Measurements from ENCODE around the gene PRAMEF33. TPM values are rescaled to one million over a fixed set of nuclear protein-coding genes. Genes with fewer than 3 reads are reported as not detected.
"Not testable (repeated sequence)": the region's sequence is repeated elsewhere in the genome, so short reads cannot be mapped to it uniquely, and the experiment has no call there.

The PRAMEF33 gene
- total and polyA plus RNA-seq, 3 experiments from 2014 or later, result not detected

DNA sequence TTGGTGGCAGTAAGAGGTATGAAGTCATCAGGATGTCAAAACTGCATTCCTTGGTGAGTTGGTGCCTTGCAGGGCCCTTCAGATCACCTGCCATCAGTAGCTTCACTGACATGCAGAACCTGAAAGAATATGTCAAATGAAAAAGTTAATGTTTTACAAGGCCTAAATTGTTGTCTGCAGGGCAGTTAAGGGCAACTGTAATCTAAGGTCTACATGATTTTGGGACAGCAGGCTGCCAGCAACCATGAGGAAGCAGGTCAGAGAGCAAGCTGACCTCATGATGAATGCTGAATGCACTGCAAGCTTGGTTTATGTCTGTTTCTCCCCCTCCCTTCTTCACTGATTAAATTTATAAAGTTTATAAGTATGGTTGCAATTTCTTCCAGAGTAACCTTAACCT lies 1.1 kb upstream of the PRAMEF33 start:
- not testable (repeated sequence) for H3K27ac Mint-ChIP-seq; H3K27me3 Mint-ChIP-seq; H3K4me1 ChIP-seq (ENCODE audit: insufficient read depth, low read length)

DNA sequence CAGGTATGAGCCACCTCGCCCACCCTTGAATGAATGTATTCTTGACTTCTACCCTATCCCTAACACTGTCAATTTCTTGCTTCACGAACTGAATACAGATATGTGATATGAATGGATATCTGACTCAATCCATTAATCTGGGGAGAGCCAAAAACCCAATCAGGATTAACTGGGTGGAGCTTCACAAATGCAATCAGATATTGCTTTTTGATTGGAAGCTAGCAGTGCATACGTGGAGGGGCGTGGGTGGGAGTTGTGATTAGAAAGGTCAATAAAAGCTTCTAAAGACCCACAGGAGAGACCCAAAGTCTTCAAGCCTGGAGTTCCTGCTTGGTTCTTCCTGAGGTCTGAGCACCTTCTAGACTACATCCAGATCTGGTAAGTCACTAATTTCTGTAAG lies 11.9 kb downstream of the PRAMEF33 start, which contains the start of gene PRAMEF15:
TSS of gene PRAMEF15 (plus strand) at position 301 of the 400 bp plus-strand sequence. CDS start 2,827 bp downstream, outside the sequence.
- H3K27ac Mint-ChIP-seq; H3K4me1 Mint-ChIP-seq; H3K4me3 ChIP-seq (ENCODE audit: low read length); H3K9me3 ChIP-seq (ENCODE audit: low read length); H3K27ac ChIP-seq (ENCODE audit: low read depth, low read length); H3K4me3 Mint-ChIP-seq; H3K36me3 ChIP-seq (ENCODE audit: insufficient read depth, low read length); H3K36me3 Mint-ChIP-seq; CTCF ChIA-PET; H3K27me3 ChIP-seq (ENCODE audit: insufficient read depth, low read length, poor library complexity, severe bottlenecking); DNase-seq; H3K27me3 Mint-ChIP-seq; H3K4me1 ChIP-seq (ENCODE audit: insufficient read depth, low read length); H3K9me3 Mint-ChIP-seq; POLR2A ChIA-PET: not testable (repeated sequence)

More for the DNA sequence above, 1.1 kb upstream of the PRAMEF33 start:
- H3K36me3 Mint-ChIP-seq; CTCF ChIA-PET; H3K27ac ChIP-seq (ENCODE audit: low read depth, low read length); H3K4me3 ChIP-seq (ENCODE audit: low read length); H3K27me3 ChIP-seq (ENCODE audit: insufficient read depth, low read length, poor library complexity, severe bottlenecking); POLR2A ChIA-PET; H3K36me3 ChIP-seq (ENCODE audit: insufficient read depth, low read length); H3K9me3 ChIP-seq (ENCODE audit: low read length); H3K9me3 Mint-ChIP-seq; DNase-seq; H3K4me1 Mint-ChIP-seq; H3K4me3 Mint-ChIP-seq: not testable (repeated sequence)

DNA sequence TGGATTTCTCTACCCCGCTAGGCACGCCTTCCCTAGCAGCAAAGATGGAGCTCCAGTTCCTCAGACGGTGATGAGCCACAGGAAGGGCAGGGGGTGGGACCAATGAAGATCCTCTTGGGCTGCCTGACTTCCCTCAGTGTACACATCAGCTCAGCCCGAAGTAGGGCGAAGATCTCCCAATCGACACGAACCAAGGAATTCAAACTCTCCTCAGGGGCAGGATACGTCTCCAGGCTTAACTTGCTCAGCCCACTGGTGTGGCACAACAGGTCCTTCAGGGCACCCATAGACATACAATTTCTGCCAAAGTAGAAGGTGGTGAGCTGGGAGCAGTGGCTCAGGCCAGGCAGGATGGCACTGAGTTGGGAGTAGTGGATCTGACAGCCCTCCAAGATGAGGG lies 39.2 kb downstream of the PRAMEF33 start:
- H3K36me3 Mint-ChIP-seq; H3K27me3 Mint-ChIP-seq; H3K9me3 ChIP-seq (ENCODE audit: low read length); H3K4me1 ChIP-seq (ENCODE audit: insufficient read depth, low read length); H3K27ac ChIP-seq (ENCODE audit: low read depth, low read length); H3K27me3 ChIP-seq (ENCODE audit: insufficient read depth, low read length, poor library complexity, severe bottlenecking); DNase-seq; H3K36me3 ChIP-seq (ENCODE audit: insufficient read depth, low read length); POLR2A ChIA-PET; H3K27ac Mint-ChIP-seq; CTCF ChIA-PET; H3K4me3 Mint-ChIP-seq; H3K4me3 ChIP-seq (ENCODE audit: low read length); H3K9me3 Mint-ChIP-seq; H3K4me1 Mint-ChIP-seq: not testable (repeated sequence)

DNA sequence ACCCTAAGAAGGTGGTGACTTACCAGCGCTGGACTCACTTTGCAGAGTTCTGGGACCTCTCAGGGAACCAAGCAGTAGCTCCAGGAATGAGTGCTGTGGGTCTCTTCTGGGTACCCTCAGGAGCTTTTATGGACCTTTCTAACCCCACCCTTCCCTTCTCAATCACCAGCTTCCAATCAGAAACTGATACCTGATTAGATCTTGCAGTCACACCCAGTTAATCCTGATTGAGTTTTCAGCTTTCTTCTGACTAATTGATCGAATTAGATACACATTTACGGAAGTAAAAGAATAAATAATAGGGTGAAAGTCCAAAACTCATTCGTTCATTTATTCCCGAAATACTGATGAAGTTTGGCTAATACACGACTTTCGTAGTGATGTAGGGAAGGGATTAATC lies 43.7 kb downstream of the PRAMEF33 start, which contains the start of gene PRAMEF14:
TSS of gene PRAMEF14 (minus strand) at position 101 of the 400 bp plus-strand sequence. CDS start 1,820 bp downstream, outside the sequence.
- H3K9me3 ChIP-seq (ENCODE audit: low read length); H3K27ac Mint-ChIP-seq; CTCF ChIA-PET; H3K4me3 ChIP-seq (ENCODE audit: low read length); H3K4me1 ChIP-seq (ENCODE audit: insufficient read depth, low read length); H3K9me3 Mint-ChIP-seq; H3K27ac ChIP-seq (ENCODE audit: low read depth, low read length); H3K36me3 Mint-ChIP-seq; H3K27me3 Mint-ChIP-seq; H3K4me3 Mint-ChIP-seq; DNase-seq; H3K27me3 ChIP-seq (ENCODE audit: insufficient read depth, low read length, poor library complexity, severe bottlenecking); H3K36me3 ChIP-seq (ENCODE audit: insufficient read depth, low read length); POLR2A ChIA-PET; H3K4me1 Mint-ChIP-seq: not testable (repeated sequence)

DNA sequence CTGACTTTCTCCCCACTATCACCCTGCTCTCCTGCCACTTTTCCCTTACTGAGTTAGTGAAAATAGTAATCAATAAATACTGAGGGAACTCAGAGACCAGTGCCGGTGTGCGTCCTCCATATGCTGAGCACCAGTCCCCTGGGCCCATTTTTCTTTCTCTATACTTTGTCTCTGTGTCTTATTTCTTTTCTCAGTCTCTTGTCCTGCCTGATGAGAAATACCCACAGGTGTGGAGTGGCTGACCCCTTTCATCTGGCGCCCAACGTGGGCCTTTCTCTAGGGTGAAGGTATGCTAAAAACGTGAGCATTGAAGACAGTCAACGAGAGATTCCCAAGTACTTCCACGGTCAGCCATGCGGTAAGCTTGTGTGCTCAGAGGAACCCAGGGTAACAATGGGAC lies 50.1 kb downstream of the PRAMEF33 start:
- POLR2A ChIA-PET; H3K27me3 ChIP-seq (ENCODE audit: insufficient read depth, low read length, poor library complexity, severe bottlenecking); CTCF ChIA-PET; H3K9me3 ChIP-seq (ENCODE audit: low read length); H3K36me3 Mint-ChIP-seq; H3K27ac ChIP-seq (ENCODE audit: low read depth, low read length); DNase-seq; H3K4me1 ChIP-seq (ENCODE audit: insufficient read depth, low read length); H3K36me3 ChIP-seq (ENCODE audit: insufficient read depth, low read length); H3K4me3 Mint-ChIP-seq; H3K27me3 Mint-ChIP-seq; H3K4me1 Mint-ChIP-seq; H3K4me3 ChIP-seq (ENCODE audit: low read length): not testable (repeated sequence)
- Mint-ChIP-seq H3K27ac (peak overlapping the region in 1 of 8 donors; percentile 91), H3K9me3 (peaks cover 4 to 12% (median 11%) of the 10 kb centered on the region in 5 donors)

DNA sequence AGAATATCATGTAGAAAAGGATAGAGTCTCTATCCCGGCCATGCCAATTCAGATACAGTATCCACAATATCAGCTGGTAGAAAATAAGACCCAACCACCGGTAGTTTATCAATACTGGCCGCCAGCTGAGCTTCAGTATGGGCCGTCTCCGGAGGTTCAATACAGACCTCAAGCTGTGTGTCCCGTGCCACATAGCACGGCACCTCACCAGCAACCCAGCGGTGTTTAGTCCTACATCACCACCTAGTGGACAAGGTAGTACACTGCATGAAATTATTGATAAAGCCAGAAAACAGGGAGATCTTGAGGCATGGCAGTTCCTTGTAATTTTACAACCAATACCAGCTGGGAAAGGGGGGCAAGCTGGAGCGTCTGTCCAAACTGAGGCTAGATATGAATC lies 51.1 kb downstream of the PRAMEF33 start:
- peaks cover 4 to 12% (median 11%) of the 10 kb centered on the region in 5 donors for H3K9me3 Mint-ChIP-seq
- H3K4me1 ChIP-seq (ENCODE audit: insufficient read depth, low read length); H3K36me3 Mint-ChIP-seq; H3K36me3 ChIP-seq (ENCODE audit: insufficient read depth, low read length); POLR2A ChIA-PET; H3K4me3 Mint-ChIP-seq; H3K27me3 ChIP-seq (ENCODE audit: insufficient read depth, low read length, poor library complexity, severe bottlenecking); H3K27me3 Mint-ChIP-seq; H3K9me3 ChIP-seq (ENCODE audit: low read length); H3K4me3 ChIP-seq (ENCODE audit: low read length); DNase-seq; H3K27ac ChIP-seq (ENCODE audit: low read depth, low read length); H3K4me1 Mint-ChIP-seq; CTCF ChIA-PET; H3K27ac Mint-ChIP-seq: not testable (repeated sequence)

DNA sequence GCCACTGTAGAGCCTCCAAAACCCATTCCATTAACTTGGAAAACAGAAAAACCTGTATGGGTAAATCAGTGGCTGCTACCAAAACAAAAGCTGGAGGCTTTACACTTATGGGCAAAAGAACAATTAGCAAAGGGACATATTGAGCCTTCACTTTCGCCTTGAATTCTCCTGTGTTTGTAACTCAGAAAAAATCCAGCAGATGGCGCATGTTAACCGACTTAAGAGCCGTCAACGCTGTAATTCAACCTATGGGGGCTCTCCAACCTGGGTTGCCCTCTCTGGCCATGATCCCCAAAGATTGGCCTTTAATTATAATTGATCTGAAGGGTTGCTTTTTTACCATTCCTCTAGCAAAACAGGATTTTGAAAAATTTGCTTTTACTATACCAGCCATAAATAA lies 53.4 kb downstream of the PRAMEF33 start:
- DNase-seq, result peak in 2 of 5 donors; percentile 7 to 16
- H3K36me3 Mint-ChIP-seq; POLR2A ChIA-PET; H3K4me3 Mint-ChIP-seq; H3K4me3 ChIP-seq (ENCODE audit: low read length); CTCF ChIA-PET; H3K27me3 ChIP-seq (ENCODE audit: insufficient read depth, low read length, poor library complexity, severe bottlenecking); H3K27ac Mint-ChIP-seq; H3K4me1 ChIP-seq (ENCODE audit: insufficient read depth, low read length); H3K9me3 ChIP-seq (ENCODE audit: low read length); H3K4me1 Mint-ChIP-seq; H3K36me3 ChIP-seq (ENCODE audit: insufficient read depth, low read length); H3K27ac ChIP-seq (ENCODE audit: low read depth, low read length); H3K27me3 Mint-ChIP-seq: not testable (repeated sequence)
- peaks cover 4 to 12% (median 11%) of the 10 kb centered on the region in 5 donors for H3K9me3 Mint-ChIP-seq

Other genes with a start within 250 kb of the PRAMEF33 start
- gene PRAMEF27, start 247.0 kb upstream of the PRAMEF33 start, total RNA-seq, result not detected
- gene PRAMEF27, start 247.0 kb upstream of the PRAMEF33 start, polyA plus RNA-seq, result not detected
- gene HNRNPCL3, start 242.8 kb upstream of the PRAMEF33 start, total RNA-seq, result not detected
- gene HNRNPCL3, start 242.8 kb upstream of the PRAMEF33 start, polyA plus RNA-seq, result not detected
- not detected for gene PRAMEF25, start 232.8 kb upstream of the PRAMEF33 start, total RNA-seq
- not detected for gene PRAMEF25, start 232.8 kb upstream of the PRAMEF33 start, polyA plus RNA-seq
- not detected for gene HNRNPCL2, start 186.7 kb upstream of the PRAMEF33 start, total RNA-seq
- not detected for gene HNRNPCL2, start 186.7 kb upstream of the PRAMEF33 start, polyA plus RNA-seq
- gene PRAMEF26, start 147.5 kb upstream of the PRAMEF33 start, total RNA-seq, result not detected
- gene PRAMEF26, start 147.5 kb upstream of the PRAMEF33 start, polyA plus RNA-seq, result not detected
- gene HNRNPCL4, start 137.9 kb upstream of the PRAMEF33 start, total RNA-seq, result not detected
- gene HNRNPCL4, start 137.9 kb upstream of the PRAMEF33 start, polyA plus RNA-seq, result not detected
- gene PRAMEF9, start 131.7 kb upstream of the PRAMEF33 start, total RNA-seq, result not detected
- not detected for gene PRAMEF9, start 131.7 kb upstream of the PRAMEF33 start, polyA plus RNA-seq
- not detected for gene PRAMEF13, start 102.1 kb upstream of the PRAMEF33 start, total RNA-seq
- gene PRAMEF13, start 102.1 kb upstream of the PRAMEF33 start, polyA plus RNA-seq, result not detected
- gene PRAMEF18, start 77.4 kb upstream of the PRAMEF33 start, total RNA-seq, result not detected
- gene PRAMEF18, start 77.4 kb upstream of the PRAMEF33 start, polyA plus RNA-seq, result not detected
- gene PRAMEF5, start 49.3 kb upstream of the PRAMEF33 start, total RNA-seq, result not detected
- not detected for gene PRAMEF5, start 49.3 kb upstream of the PRAMEF33 start, polyA plus RNA-seq
- gene PRAMEF8, start 18.4 kb upstream of the PRAMEF33 start, total RNA-seq, result not detected
- not detected for gene PRAMEF8, start 18.4 kb upstream of the PRAMEF33 start, polyA plus RNA-seq
- not detected for gene PRAMEF15, start 12.0 kb downstream of the PRAMEF33 start, total RNA-seq
- not detected for gene PRAMEF15, start 12.0 kb downstream of the PRAMEF33 start, polyA plus RNA-seq
- not detected for gene PRAMEF14, start 43.6 kb downstream of the PRAMEF33 start, total RNA-seq
- gene PRAMEF14, start 43.6 kb downstream of the PRAMEF33 start, polyA plus RNA-seq, result not detected
- gene PRAMEF19, start 68.4 kb downstream of the PRAMEF33 start, total RNA-seq, result not detected
- gene PRAMEF19, start 68.4 kb downstream of the PRAMEF33 start, polyA plus RNA-seq, result not detected
- not detected for gene PRAMEF17, start 86.1 kb downstream of the PRAMEF33 start, total RNA-seq
- not detected for gene PRAMEF17, start 86.1 kb downstream of the PRAMEF33 start, polyA plus RNA-seq
- gene PRAMEF20, start 106.9 kb downstream of the PRAMEF33 start, total RNA-seq, result not detected
- not detected for gene PRAMEF20, start 106.9 kb downstream of the PRAMEF33 start, polyA plus RNA-seq
- not detected for gene LRRC38, start 210.5 kb downstream of the PRAMEF33 start, total RNA-seq
- gene LRRC38, start 210.5 kb downstream of the PRAMEF33 start, polyA plus RNA-seq, result not detected

Measured in CD8-positive, alpha-beta memory T cell (primary cell).